IMR-90 (cell line): ENCODE measurements around the gene SLC17A9. TPM values are rescaled to one million over a fixed set of nuclear protein-coding genes. Genes with fewer than 3 reads are reported as not detected.

Experiments used
- ATAC-seq: fragments of 200-7000 bp; cut with Tn5 transposase; 2 replicates; pipeline ENCODE4 v1.9.1; 2020; ENCODE audit warnings: low read depth, mild to moderate bottlenecking, moderate library complexity
- BruUV-seq: library from RNA; stranded (reverse); fragments of 400-500 nt; replicated peaks from 2 replicates; lab custom pipeline; 2021; lab: Mats Ljungman, UMichigan
- CTCF ChIA-PET: fragments of 300-600 bp; formaldehyde crosslinking; extraction: SDS; loops from one replicate; lab custom pipeline; 2021; ENCODE audit warnings: antibody characterized with exemption; lab: Yijun Ruan, JAX
- POLR2A ChIA-PET: fragments of 300-600 bp; sonication (Branson Sonifier 250); formaldehyde crosslinking; loops from one replicate; lab custom pipeline; 2022; ENCODE audit warnings: antibody characterized with exemption; ENCODE audit not compliant: unreplicated experiment; lab: Charles Lee
- DNase-seq: peaks from one replicate; pipeline ENCODE4 v3.0.0; 2013
- H2AFZ ChIP-seq: replicated peaks from 2 replicates; pipeline ENCODE3; 2013; ENCODE audit warnings: low read length, mild to moderate bottlenecking; ENCODE audit not compliant: poor library complexity
- H2AK5ac ChIP-seq: 2 replicates; pipeline ENCODE4 v1.6.1; 2013; ENCODE audit warnings: low read depth, low read length, inconsistent platforms
- H2AK9ac ChIP-seq: replicated peaks from 2 replicates; pipeline ENCODE3; 2013; ENCODE audit warnings: mild to moderate bottlenecking, low read depth, low read length, moderate library complexity; ENCODE audit not compliant: poor library complexity
- H2BK120ac ChIP-seq: 2 replicates; pipeline ENCODE4 v1.6.1; 2013; ENCODE audit warnings: low read depth, low read length, inconsistent platforms
- H2BK15ac ChIP-seq: 3 replicates; pipeline ENCODE4 v1.6.1; 2013; ENCODE audit warnings: low read depth, low read length, inconsistent platforms
- H2BK20ac ChIP-seq: 2 replicates; pipeline ENCODE4 v1.6.1; 2013; ENCODE audit warnings: low read depth, mild to moderate bottlenecking, inconsistent platforms, low read length, moderate library complexity
- H2BK5ac ChIP-seq: 2 replicates; pipeline ENCODE4 v1.6.1; 2013; ENCODE audit warnings: mild to moderate bottlenecking, low read depth, low read length, inconsistent platforms; ENCODE audit not compliant: poor library complexity, severe bottlenecking
- H3K14ac ChIP-seq: replicated peaks from 2 replicates; pipeline ENCODE4 v1.6.1; 2013; ENCODE audit warnings: low read depth, low read length, inconsistent platforms
- H3K18ac ChIP-seq: 2 replicates; pipeline ENCODE4 v1.6.1; 2013; ENCODE audit warnings: low read depth, low read length, control low read depth
- H3K23ac ChIP-seq: 2 replicates; pipeline ENCODE4 v1.6.1; 2013; ENCODE audit warnings: low read depth, low read length, inconsistent platforms
- H3K27ac ChIP-seq: 2 replicates; pipeline ENCODE4 v1.5.1; 2013; ENCODE audit warnings: mild to moderate bottlenecking, control low read depth, low read length; ENCODE audit not compliant: insufficient read depth
- H3K27me3 ChIP-seq: 2 replicates; pipeline ENCODE4 v1.6.1; 2013; ENCODE audit warnings: low read length; ENCODE audit not compliant: control insufficient read depth, insufficient read depth
- H3K36me3 ChIP-seq: 2 replicates; pipeline ENCODE4 v1.6.1; 2013; ENCODE audit warnings: low read length, mixed read lengths; ENCODE audit not compliant: control insufficient read depth, insufficient read depth
- H3K4ac ChIP-seq: 2 replicates; pipeline ENCODE4 v1.6.1; 2013; ENCODE audit warnings: low read depth, low read length, inconsistent platforms
- H3K4me1 ChIP-seq: 2 replicates; pipeline ENCODE4 v1.6.1; 2013; ENCODE audit warnings: low read length, mixed read lengths; ENCODE audit not compliant: control insufficient read depth, insufficient read depth
- H3K4me2 ChIP-seq: 2 replicates; pipeline ENCODE4 v1.6.1; 2013; ENCODE audit warnings: low read depth, mild to moderate bottlenecking, control low read depth, low read length, moderate library complexity
- H3K4me3 ChIP-seq: 2 replicates; pipeline ENCODE4 v1.5.1; 2013; ENCODE audit warnings: low read depth, mild to moderate bottlenecking, control low read depth, low read length, moderate library complexity; ENCODE audit not compliant: insufficient read depth
- H3K56ac ChIP-seq: 2 replicates; pipeline ENCODE4 v1.6.1; 2013; ENCODE audit warnings: low read length, inconsistent platforms; ENCODE audit not compliant: insufficient read depth; ENCODE audit errors: extremely low read depth
- H3K79me1 ChIP-seq, 2 experiments: 2 replicates each; pipeline ENCODE4 v1.6.1; 2013; ENCODE audit warnings: low read length in 2 of 2, inconsistent platforms in 1 of 2, low read depth in 1 of 2
- H3K9ac ChIP-seq: 2 replicates; pipeline ENCODE4 v1.6.1; 2013; ENCODE audit warnings: low read depth, low read length, control low read depth
- H3K9me1 ChIP-seq: 2 replicates; pipeline ENCODE4 v1.6.1; 2013; ENCODE audit warnings: low read length, inconsistent platforms; ENCODE audit not compliant: insufficient read depth
- H3K9me3 ChIP-seq: 2 replicates; pipeline ENCODE4 v1.6.1; 2013; ENCODE audit warnings: low read length; ENCODE audit not compliant: control insufficient read depth, insufficient read depth
- H4K20me1 ChIP-seq: 2 replicates; pipeline ENCODE4 v1.6.1; 2013; ENCODE audit warnings: low read length, inconsistent platforms; ENCODE audit not compliant: insufficient read depth
- H4K5ac ChIP-seq: 2 replicates; pipeline ENCODE4 v1.6.1; 2013; ENCODE audit warnings: mild to moderate bottlenecking, low read depth, low read length, control low read depth
- H4K8ac ChIP-seq, 2 experiments: 2 replicates each; pipeline ENCODE4 v1.6.1; 2013; ENCODE audit warnings: low read depth in 2 of 2, low read length in 2 of 2, control low read depth in 1 of 2, inconsistent platforms in 1 of 2
- H4K91ac ChIP-seq: 2 replicates; pipeline ENCODE4 v1.6.1; 2013; ENCODE audit warnings: low read depth, low read length, inconsistent platforms; ENCODE audit not compliant: insufficient read depth
- BHLHE40 ChIP-seq: fragments of 150-350 bp; IDR thresholded peaks from 2 replicates; pipeline ENCODE4 v1.6.1; 2016; ENCODE audit warnings: mild to moderate bottlenecking, low read depth, low read length
- CEBPB ChIP-seq: IDR thresholded peaks from 2 replicates; pipeline ENCODE4 v1.6.1; 2012; ENCODE audit warnings: low read depth, low read length, improper control_type of control experiment
- CHD1 ChIP-seq: IDR thresholded peaks from 2 replicates; pipeline ENCODE4 v1.6.1; 2012; ENCODE audit warnings: low read depth, low read length, improper control_type of control experiment
- CTCF ChIP-seq: conservative IDR thresholded peaks from 2 replicates; pipeline ENCODE4 v1.5.1; 2012; ENCODE audit warnings: mild to moderate bottlenecking, low read depth, low read length, improper control_type of control experiment
- ELK1 ChIP-seq: fragments of 150-350 bp; IDR thresholded peaks from 2 replicates; pipeline ENCODE4 v1.6.1; 2016; ENCODE audit warnings: low read depth, mild to moderate bottlenecking, low read length, moderate library complexity, borderline replicate concordance
- FOS ChIP-seq: fragments of 150-350 bp; IDR thresholded peaks from 2 replicates; pipeline ENCODE4 v1.6.1; 2016; ENCODE audit warnings: low read depth, low read length
- MAFK ChIP-seq: IDR thresholded peaks from 2 replicates; pipeline ENCODE4 v1.6.1; 2012; ENCODE audit warnings: low read depth, low read length, improper control_type of control experiment
- MAZ ChIP-seq: IDR thresholded peaks from 2 replicates; pipeline ENCODE4 v1.6.1; 2012; ENCODE audit warnings: low read depth, mild to moderate bottlenecking, low read length, improper control_type of control experiment, moderate library complexity, borderline replicate concordance
- MXI1 ChIP-seq: IDR thresholded peaks from 2 replicates; pipeline ENCODE4 v1.6.1; 2012; ENCODE audit warnings: low read depth, mild to moderate bottlenecking, low read length, moderate library complexity, borderline replicate concordance
- NFE2L2 ChIP-seq: fragments of 150-350 bp; IDR thresholded peaks from 2 replicates; pipeline ENCODE4 v1.6.1; 2016; ENCODE audit warnings: low read depth, mild to moderate bottlenecking, low read length
- POLR2A ChIP-seq: IDR thresholded peaks from 2 replicates; pipeline ENCODE4 v1.6.1; 2012; ENCODE audit warnings: mild to moderate bottlenecking, low read depth, low read length
- RAD21 ChIP-seq: IDR thresholded peaks from 2 replicates; pipeline ENCODE4 v1.6.1; 2012; ENCODE audit warnings: low read length, improper control_type of control experiment
- RFX5 ChIP-seq: IDR thresholded peaks from 2 replicates; pipeline ENCODE4 v1.8.0; 2012; ENCODE audit warnings: low read depth, mild to moderate bottlenecking, low read length, moderate library complexity
- SMC3 ChIP-seq: fragments of 150-350 bp; IDR thresholded peaks from 2 replicates; pipeline ENCODE4 v1.6.1; 2016; ENCODE audit warnings: low read depth, mild to moderate bottlenecking, antibody characterized with exemption, low read length, moderate library complexity
- USF2 ChIP-seq: fragments of 150-350 bp; IDR thresholded peaks from 2 replicates; pipeline ENCODE4 v1.6.1; 2017; ENCODE audit warnings: mild to moderate bottlenecking, antibody characterized with exemption, low read length, low read depth
- WGBS, 2 experiments: methylation state at CpG; one replicate each; pipeline versions ENCODE4 v1.1.5 to v1.1.7; 2013; ENCODE audit warnings: missing lambda C conversion rate in 2 of 2; ENCODE audit not compliant: insufficient read length in 1 of 2; ENCODE audit errors: extremely low coverage in 2 of 2; 5-methylcytosine and 5-hydroxymethylcytosine counted together
- dilution Hi-C: fragments of 300-500 bp; cut with HindIII; formaldehyde crosslinking; loops from one replicate; pipeline ENCODE4 v1.14.3; 2018; ENCODE audit warnings: low sequenced_read_pairs; ENCODE audit not compliant: unreplicated experiment
- in situ Hi-C: fragments of 300-500 bp; cut with MboI; formaldehyde crosslinking; loops from 3 replicates; pipeline ENCODE4 v1.14.3; 2019; ENCODE audit warnings: low sequenced_read_pairs, inconsistent platforms, mixed read lengths
- intact Hi-C: fragments of 100-400 bp; cut with micrococcal nuclease; formaldehyde crosslinking; loops from 2 replicates; pipeline ENCODE4 v1.10.0; 2022
- polyA plus RNA-seq, 3 experiments: library from polyadenylated mRNA; depleted of rRNA; stranded (reverse); fragments of >200 nt; gene quantifications; 2 replicates each; pipeline ENCODE4 v1.2.3, GENCODE V29; 2012; ENCODE audit warnings: low replicate concordance in 1 of 3
- total RNA-seq: library from RNA; depleted of rRNA; stranded (reverse); fragments of >200 nt; gene quantifications from 2 replicates; pipeline ENCODE4 v1.2.3, GENCODE V29; 2012

The SLC17A9 gene
- total and polyA plus RNA-seq, 2 of the 4 experiments (the other 2 are of a cell fraction) = 2.2 to 14.4 TPM

GRCh38 chr20:62908971-62909791 is 43.3 kb upstream of the SLC17A9 start:
- Histone ChIP-seq H4K8ac (no peak overlapping the region), H2BK5ac (no peak overlapping the region), H3K27me3 (no peaks in the 10 kb centered on the region), H3K9me1 (peaks cover 10% of the 10 kb centered on the region; the same call in 1 of the 2 replicates), H3K9ac (no peak overlapping the region), H3K27ac (no peak overlapping the region), H3K4me1 (peaks cover 10% of the 10 kb centered on the region), H2AK5ac (no peak overlapping the region), H3K4ac (no peak overlapping the region), H2AK9ac (no peak overlapping the region), H4K5ac (no peak overlapping the region), H2AFZ (no peak overlapping the region), H3K4me2 (no peak overlapping the region), H3K18ac (no peak overlapping the region), H3K36me3 (peaks cover 73% of the 10 kb centered on the region), H3K23ac (no peak overlapping the region), H2BK120ac (no peak overlapping the region), H4K20me1 (peaks cover 82% of the 10 kb centered on the region), H3K9me3 (no peaks in the 10 kb centered on the region), H2BK15ac (no peak overlapping the region), H3K56ac (no peak overlapping the region), H2BK20ac (no peak overlapping the region), H4K91ac (no peak overlapping the region), H3K4me3 (no peak overlapping the region), H3K79me1 (peaks cover 38 to 90% of the 10 kb centered on the region in 2 experiments), H3K14ac (no peak overlapping the region)
- CTCF ChIA-PET = interaction anchor here (1.3 kb wide), 1 partner anchor 32 kb away, joined by 3 read pairs; no protein-coding TSS in a partner anchor
- BruUV-seq = no TSS peak
- dilution Hi-C loops (no loop called here), in situ Hi-C loops (no loop called here), intact Hi-C loops (no loop called here)
- no peak for DNase-seq
- ATAC-seq = no peak
- 98% methylated on average over 8 of the region's 18 CpGs; no CpG with 5 or more reads in 1 of the 2 experiments for WGBS, 2 experiments
- TF ChIP-seq RAD21 (no peak), MAFK (no peak), MXI1 (no peak), ELK1 (no peak), CHD1 (no peak), CTCF (no peak), SMC3 (no peak), FOS (no peak), BHLHE40 (no peak), MAZ (no peak), USF2 (no peak), RFX5 (no peak), CEBPB (no peak), POLR2A (no peak), NFE2L2 (no peak)
- POLR2A ChIA-PET = no interaction called here
